Astrocyte (in vitro differentiated cells and primary cell): ENCODE measurements around the gene PSME4. TPM values are rescaled to one million over a fixed set of nuclear protein-coding genes. Genes with fewer than 3 reads are reported as not detected.

Experiments
- DNase-seq: peaks from one replicate; pipeline ENCODE4 v3.0.0-alpha.2; 2010; ENCODE audit warnings: low read depth
- FAIRE-seq: peaks from 2 replicates; lab custom pipeline; 2011; peaks lifted over from hg19 to GRCh38; lab: Jason Lieb, UNC
- H2AFZ ChIP-seq: 2 replicates; pipeline ENCODE4 v1.6.0; 2012; ENCODE audit warnings: low read depth, low read length, inconsistent platforms
- H3K27ac ChIP-seq: 2 replicates; pipeline ENCODE4 v1.5.1; 2011; ENCODE audit warnings: low read depth, low read length, inconsistent platforms
- H3K27me3 ChIP-seq: 2 replicates; pipeline ENCODE4 v1.6.0; 2011; ENCODE audit warnings: low read length, inconsistent platforms; ENCODE audit not compliant: insufficient read depth
- H3K36me3 ChIP-seq: 2 replicates; pipeline ENCODE4 v1.5.1; 2011; ENCODE audit warnings: low read length, inconsistent platforms; ENCODE audit not compliant: insufficient read depth
- H3K4me1 ChIP-seq: 2 replicates; pipeline ENCODE4 v1.5.1; 2011; ENCODE audit warnings: low read length, inconsistent platforms; ENCODE audit not compliant: insufficient read depth
- H3K4me2 ChIP-seq: 2 replicates; pipeline ENCODE4 v1.6.0; 2012; ENCODE audit warnings: low read length, inconsistent platforms
- H3K4me3 ChIP-seq: 2 replicates; pipeline ENCODE4 v1.5.1; 2011; ENCODE audit warnings: low read depth, mild to moderate bottlenecking, low read length, inconsistent platforms; ENCODE audit not compliant: insufficient read depth
- H3K79me2 ChIP-seq: 2 replicates; pipeline ENCODE4 v1.6.0; 2012; ENCODE audit warnings: mild to moderate bottlenecking, low read length, inconsistent platforms; ENCODE audit not compliant: insufficient read depth
- H3K9ac ChIP-seq: 2 replicates; pipeline ENCODE4 v1.6.0; 2012; ENCODE audit warnings: mild to moderate bottlenecking, low read length, inconsistent platforms
- H3K9me3 ChIP-seq: 2 replicates; pipeline ENCODE4 v1.5.1; 2012; ENCODE audit warnings: low read depth, mild to moderate bottlenecking, low read length, inconsistent platforms; ENCODE audit not compliant: insufficient read depth
- H4K20me1 ChIP-seq: 2 replicates; pipeline ENCODE4 v1.6.0; 2012; ENCODE audit warnings: low read length, inconsistent platforms; ENCODE audit not compliant: insufficient read depth
- H3K27ac Mint-ChIP-seq: one replicate; pipeline ENCODE4 v1.8.0; 2021; ENCODE audit warnings: mild to moderate bottlenecking, mixed read lengths; ENCODE audit not compliant: unreplicated experiment
- H3K27me3 Mint-ChIP-seq: one replicate; pipeline ENCODE4 v1.8.0; 2021; ENCODE audit warnings: low read depth, mixed read lengths; ENCODE audit not compliant: unreplicated experiment
- H3K36me3 Mint-ChIP-seq: one replicate; pipeline ENCODE4 v1.8.0; 2021; ENCODE audit warnings: low read depth, mixed read lengths; ENCODE audit not compliant: unreplicated experiment
- H3K4me1 Mint-ChIP-seq: one replicate; pipeline ENCODE4 v1.8.0; 2021; ENCODE audit warnings: low read depth, mixed read lengths; ENCODE audit not compliant: unreplicated experiment
- H3K4me3 Mint-ChIP-seq: one replicate; pipeline ENCODE4 v1.8.0; 2021; ENCODE audit warnings: mild to moderate bottlenecking, moderate library complexity, mixed read lengths; ENCODE audit not compliant: unreplicated experiment
- H3K9me3 Mint-ChIP-seq: one replicate; pipeline ENCODE4 v1.8.0; 2021; ENCODE audit warnings: mild to moderate bottlenecking, mixed read lengths; ENCODE audit not compliant: unreplicated experiment
- EZH2 ChIP-seq: IDR thresholded peaks from 2 replicates; pipeline ENCODE4 v1.6.1; 2012; ENCODE audit warnings: mild to moderate bottlenecking, low read length, inconsistent platforms; ENCODE audit not compliant: insufficient read depth
- total RNA-seq: library from RNA; stranded (reverse); gene quantifications from 2 replicates; pipeline ENCODE4 v1.2.1, GENCODE V29; 2021
- TF ChIP-seq, protein P1 (sequence below): IDR thresholded peaks from 2 replicates; pipeline ENCODE4 v1.5.1; 2011; ENCODE audit warnings: low read depth, mild to moderate bottlenecking, inconsistent platforms, low read length, moderate library complexity; ENCODE audit not compliant: insufficient read depth

Gene PSME4
- total RNA-seq, 1 donor from 2014 or later, result 110 TPM

DNA sequence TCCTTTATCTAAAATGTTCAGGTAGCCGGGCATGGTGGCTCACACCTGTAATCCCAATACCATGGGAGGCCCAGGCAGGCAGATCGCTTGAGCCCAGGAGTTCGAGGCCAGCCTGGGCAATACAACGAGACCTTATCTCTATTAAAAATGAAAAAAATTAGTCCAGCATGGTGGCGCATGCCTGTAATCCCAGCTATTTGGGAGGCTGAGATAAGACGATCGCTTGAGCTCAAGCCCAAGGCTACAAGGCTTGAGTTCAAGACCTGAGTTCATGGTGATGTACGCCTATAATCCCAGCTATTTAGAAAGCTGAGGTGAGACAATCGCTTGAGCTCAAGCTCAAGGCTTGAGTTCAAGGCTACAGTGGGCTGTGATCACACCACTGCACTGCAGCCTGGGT is 65.4 kb downstream of the PSME4 start:
- H3K36me3 Mint-ChIP-seq, result peaks cover 15% of the 10 kb centered on the region
- peaks cover 82% of the 10 kb centered on the region for H3K36me3 ChIP-seq
- no peaks in the 10 kb centered on the region for H3K27me3 ChIP-seq
- H3K4me3 Mint-ChIP-seq, result no peak overlapping the region
- H3K4me2 ChIP-seq, result no peak overlapping the region
- TF ChIP-seq EZH2, result no peak
- H3K27ac ChIP-seq, result no peak overlapping the region
- no peak overlapping the region for H3K27ac Mint-ChIP-seq
- no peaks in the 10 kb centered on the region for H3K4me1 Mint-ChIP-seq
- no peak overlapping the region for H2AFZ ChIP-seq
- no peaks in the 10 kb centered on the region for H3K4me1 ChIP-seq
- no peak overlapping the region for H3K4me3 ChIP-seq
- FAIRE-seq, result no peak
- H3K9me3 ChIP-seq, result no peaks in the 10 kb centered on the region
- H3K9me3 Mint-ChIP-seq, result no peaks in the 10 kb centered on the region
- H3K27me3 Mint-ChIP-seq, result no peaks in the 10 kb centered on the region
- peaks cover 7% of the 10 kb centered on the region for H4K20me1 ChIP-seq
- DNase-seq, result no peak
- no peak overlapping the region for H3K9ac ChIP-seq
- no peaks in the 10 kb centered on the region for H3K79me2 ChIP-seq

DNA sequence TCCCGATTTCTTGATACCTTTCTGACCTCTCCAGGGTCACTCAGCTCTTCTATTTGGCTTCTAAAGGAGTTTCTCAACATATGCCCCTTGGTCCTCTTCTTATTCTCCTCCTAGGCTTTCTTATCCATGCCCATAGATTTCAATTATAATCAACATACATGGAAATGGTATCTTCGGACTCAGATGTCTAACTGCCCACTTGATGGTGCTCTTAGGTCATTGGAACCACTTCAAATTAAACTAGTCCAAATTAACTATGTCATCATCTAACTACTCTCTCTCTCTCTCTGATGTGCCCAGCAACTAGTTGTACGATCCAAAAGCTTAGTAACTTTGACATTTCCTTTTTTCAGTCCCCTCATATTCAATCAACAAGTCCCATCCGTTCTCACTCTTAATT is 67.8 kb downstream of the PSME4 start:
- Histone ChIP-seq H3K27me3 (no peaks in the 10 kb centered on the region), H2AFZ (no peak overlapping the region), H3K9ac (no peak overlapping the region), H3K4me1 (no peaks in the 10 kb centered on the region), H3K27ac (no peak overlapping the region), H3K4me3 (no peak overlapping the region), H3K79me2 (no peaks in the 10 kb centered on the region), H4K20me1 (peaks cover 10% of the 10 kb centered on the region), H3K9me3 (no peaks in the 10 kb centered on the region), H3K36me3 (peaks cover 74% of the 10 kb centered on the region), H3K4me2 (no peak overlapping the region)
- Mint-ChIP-seq H3K4me3 (no peak overlapping the region), H3K4me1 (peaks cover under 1% of the 10 kb centered on the region), H3K27me3 (no peaks in the 10 kb centered on the region), H3K9me3 (no peaks in the 10 kb centered on the region), H3K36me3 (peaks cover 19% of the 10 kb centered on the region), H3K27ac (no peak overlapping the region)
- DNase-seq (no peak), FAIRE-seq (no peak)
- TF ChIP-seq, protein P1, sequence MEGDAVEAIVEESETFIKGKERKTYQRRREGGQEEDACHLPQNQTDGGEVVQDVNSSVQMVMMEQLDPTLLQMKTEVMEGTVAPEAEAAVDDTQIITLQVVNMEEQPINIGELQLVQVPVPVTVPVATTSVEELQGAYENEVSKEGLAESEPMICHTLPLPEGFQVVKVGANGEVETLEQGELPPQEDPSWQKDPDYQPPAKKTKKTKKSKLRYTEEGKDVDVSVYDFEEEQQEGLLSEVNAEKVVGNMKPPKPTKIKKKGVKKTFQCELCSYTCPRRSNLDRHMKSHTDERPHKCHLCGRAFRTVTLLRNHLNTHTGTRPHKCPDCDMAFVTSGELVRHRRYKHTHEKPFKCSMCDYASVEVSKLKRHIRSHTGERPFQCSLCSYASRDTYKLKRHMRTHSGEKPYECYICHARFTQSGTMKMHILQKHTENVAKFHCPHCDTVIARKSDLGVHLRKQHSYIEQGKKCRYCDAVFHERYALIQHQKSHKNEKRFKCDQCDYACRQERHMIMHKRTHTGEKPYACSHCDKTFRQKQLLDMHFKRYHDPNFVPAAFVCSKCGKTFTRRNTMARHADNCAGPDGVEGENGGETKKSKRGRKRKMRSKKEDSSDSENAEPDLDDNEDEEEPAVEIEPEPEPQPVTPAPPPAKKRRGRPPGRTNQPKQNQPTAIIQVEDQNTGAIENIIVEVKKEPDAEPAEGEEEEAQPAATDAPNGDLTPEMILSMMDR, result no peak
- no peak for TF ChIP-seq EZH2

DNA sequence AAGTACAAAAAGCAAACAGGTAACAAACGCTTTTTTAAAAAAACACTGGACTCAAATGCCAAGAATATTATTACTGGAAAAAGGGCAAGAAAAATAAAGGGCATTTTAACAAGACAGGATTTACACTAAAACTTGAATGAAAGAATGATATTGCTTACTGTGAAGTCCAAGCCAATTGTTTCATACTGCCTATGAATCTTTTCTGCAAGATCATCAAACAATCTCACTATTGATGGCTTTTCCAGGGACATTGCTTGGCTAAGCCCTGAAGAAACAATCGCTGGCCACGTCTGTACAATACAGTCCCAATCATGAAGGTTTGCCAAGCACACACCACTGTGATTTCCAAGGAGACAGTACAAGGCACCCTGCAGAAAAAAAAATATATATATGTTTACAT is 69.6 kb downstream of the PSME4 start:
- Mint-ChIP-seq H3K27me3 (no peaks in the 10 kb centered on the region), H3K9me3 (no peaks in the 10 kb centered on the region), H3K4me3 (no peak overlapping the region), H3K4me1 (peaks cover 3% of the 10 kb centered on the region), H3K27ac (no peak overlapping the region), H3K36me3 (peaks cover 18% of the 10 kb centered on the region)
- no peaks in the 10 kb centered on the region for H3K9me3 ChIP-seq
- FAIRE-seq, result no peak
- no peak for DNase-seq
- peaks cover 60% of the 10 kb centered on the region for H3K36me3 ChIP-seq
- peaks cover 20% of the 10 kb centered on the region for H4K20me1 ChIP-seq
- H3K4me3 ChIP-seq, result no peak overlapping the region
- no peak overlapping the region for H3K27ac ChIP-seq
- no peak overlapping the region for H2AFZ ChIP-seq
- H3K4me1 ChIP-seq, result no peaks in the 10 kb centered on the region
- H3K9ac ChIP-seq, result no peak overlapping the region
- H3K4me2 ChIP-seq, result no peak overlapping the region
- TF ChIP-seq, protein P1, result no peak
- no peaks in the 10 kb centered on the region for H3K79me2 ChIP-seq
- no peaks in the 10 kb centered on the region for H3K27me3 ChIP-seq
